HepG2 (cell line): ENCODE data around the gene DGKD.

Experiments used
- ATRX ChIP-seq: sonication (generic); formaldehyde crosslinking; IDR thresholded peaks from 2 replicates; pipeline ENCODE4 v1.4.0; 2020; ENCODE audit warnings: missing genetic modification reagents, borderline replicate concordance
- CTCF ChIP-seq: sonication (generic); formaldehyde crosslinking; IDR thresholded peaks from 2 replicates; pipeline ENCODE4 v1.5.0; 2020; ENCODE audit warnings: mild to moderate bottlenecking, missing genetic modification reagents, moderate library complexity
- ZNF124 ChIP-seq: sonication (generic); formaldehyde crosslinking; IDR thresholded peaks from 2 replicates; pipeline ENCODE4 v1.4.0; 2020; ENCODE audit warnings: missing genetic modification reagents
- ZNF362 ChIP-seq: sonication (generic); formaldehyde crosslinking; IDR thresholded peaks from 2 replicates; pipeline ENCODE4 v1.4.0; 2020; ENCODE audit warnings: missing genetic modification reagents, mild to moderate bottlenecking, borderline replicate concordance
- ZNF513 ChIP-seq: sonication (generic); formaldehyde crosslinking; conservative IDR thresholded peaks from 2 replicates; pipeline ENCODE4 v1.5.0; 2020; ENCODE audit warnings: missing genetic modification reagents
- ZNF563 ChIP-seq: sonication (generic); formaldehyde crosslinking; IDR thresholded peaks from 2 replicates; pipeline ENCODE4 v1.8.0; 2022; ENCODE audit warnings: mild to moderate bottlenecking, moderate library complexity, missing genetic modification reagents

- TF ChIP-seq ZNF513 (no peak), ZNF563 (no peak), ZNF362 (CRISPR knock-in tag) (no peak), ATRX (CRISPR knock-in tag) (no peak), CTCF (no peak), ZNF124 (CRISPR knock-in tag) (no peak)
These were observed 13.3 kb downstream of the DGKD start for GRCh38 chr2:233367586-233367985.
